HG02798 (cell line): ENCODE measurements around the gene LIPT1.
A peak's percentile ranks its signal among the peaks of the same experiment; 100 is the strongest.
"Not testable (repeated sequence)": the region's sequence is repeated elsewhere in the genome, so short reads cannot be mapped to it uniquely, and the experiment has no call there.

Experiments used
- ATAC-seq: cut with Tn5 transposase; IDR thresholded peaks from one replicate; pipeline ENCODE4 v1.9.1; 2021; ENCODE audit warnings: mild to moderate bottlenecking; ENCODE audit not compliant: unreplicated experiment, poor library complexity

The LIPT1 gene

GRCh38 chr2:99171377-99172140, 16.8 kb downstream of the LIPT1 start:
- ATAC-seq, result no peak

- peak; percentile 95 for ATAC-seq
Measured at GRCh38 chr2:99180755-99181623, 26.2 kb downstream of the LIPT1 start, which contains the start of the genes MITD1 and MRPL30. Gene MITD1, minus strand, starts transcription at chr2:99181058. Its CDS starts 77 bp downstream, at chr2:99180981. Gene MRPL30, plus strand, starts transcription at chr2:99181184. Its CDS starts 5,020 bp downstream, at chr2:99186204.

- no peak for ATAC-seq
Measured at GRCh38 chr2:99181624-99182000, 26.8 kb downstream of the LIPT1 start.

- no peak for ATAC-seq
Measured at GRCh38 chr2:99183025-99183424, 28.3 kb downstream of the LIPT1 start.

GRCh38 chr2:99184811-99185210, 30.0 kb downstream of the LIPT1 start:
- no peak for ATAC-seq

GRCh38 chr2:99187011-99187410, 32.2 kb downstream of the LIPT1 start:
- ATAC-seq, result no peak

- ATAC-seq, result no peak
Measured at GRCh38 chr2:99188357-99188756, 33.6 kb downstream of the LIPT1 start.

GRCh38 chr2:99190548-99190947, 35.8 kb downstream of the LIPT1 start:
- ATAC-seq, result no peak

- ATAC-seq, result not testable (repeated sequence)
Measured at GRCh38 chr2:99192364-99192763, 37.6 kb downstream of the LIPT1 start.

GRCh38 chr2:99198103-99198841, 43.5 kb downstream of the LIPT1 start:
- ATAC-seq, result no peak

- no peak for ATAC-seq
Measured at GRCh38 chr2:99200076-99200800, 45.5 kb downstream of the LIPT1 start.

GRCh38 chr2:99201959-99202678, 47.4 kb downstream of the LIPT1 start:
- ATAC-seq, result no peak

GRCh38 chr2:99205491-99205890, 50.7 kb downstream of the LIPT1 start:
- no peak for ATAC-seq
